Measurements from ENCODE around the gene ZNF785.
"Not testable (repeated sequence)": the region's sequence is repeated elsewhere in the genome, so short reads cannot be mapped to it uniquely, and the experiment has no call there.

ZNF785 gene

GRCh38 chr16:30565526-30565925, 20.0 kb downstream of the ZNF785 start:
- DNase-seq (ENCODE audit: low spot score): peak; percentile 22

GRCh38 chr16:30562021-30562420, 23.5 kb downstream of the ZNF785 start:
- no peak for DNase-seq (ENCODE audit: low spot score)

GRCh38 chr16:30561089-30561816, 24.2 kb downstream of the ZNF785 start:
- no peak for DNase-seq (ENCODE audit: low spot score)

- no peak for DNase-seq (ENCODE audit: low spot score)
Observed at GRCh38 chr16:30559690-30560089, 25.8 kb downstream of the ZNF785 start.

GRCh38 chr16:30558789-30559377, 26.6 kb downstream of the ZNF785 start:
- DNase-seq (ENCODE audit: low spot score): no peak

- peak; percentile 98 for DNase-seq (ENCODE audit: low spot score)
Observed at GRCh38 chr16:30557957-30558788, 27.3 kb downstream of the ZNF785 start, which contains the start of gene ZNF764. Gene ZNF764, minus strand, starts transcription at chr16:30558374. Its CDS starts 192 bp downstream, at chr16:30558182.

GRCh38 chr16:30557707-30557956, 27.9 kb downstream of the ZNF785 start:
- DNase-seq (ENCODE audit: low spot score): peak; percentile 12

GRCh38 chr16:30556125-30556473, 29.4 kb downstream of the ZNF785 start:
- no peak for DNase-seq (ENCODE audit: low spot score)

GRCh38 chr16:30555315-30556124, 30.0 kb downstream of the ZNF785 start:
- no peak for DNase-seq (ENCODE audit: low spot score)

GRCh38 chr16:30554557-30555314, 30.8 kb downstream of the ZNF785 start:
- no peak for DNase-seq (ENCODE audit: low spot score)

- no peak for DNase-seq (ENCODE audit: low spot score)
Observed at GRCh38 chr16:30553393-30553899, 32.1 kb downstream of the ZNF785 start.

GRCh38 chr16:30552956-30553355, 32.5 kb downstream of the ZNF785 start:
- no peak for DNase-seq (ENCODE audit: low spot score)

- DNase-seq (ENCODE audit: low spot score): no peak
Observed at GRCh38 chr16:30551781-30552180, 33.7 kb downstream of the ZNF785 start.

- DNase-seq (ENCODE audit: low spot score): no peak
Observed at GRCh38 chr16:30548416-30549253, 36.9 kb downstream of the ZNF785 start.

GRCh38 chr16:30546115-30546514, 39.4 kb downstream of the ZNF785 start:
- no peak for DNase-seq (ENCODE audit: low spot score)

- DNase-seq (ENCODE audit: low spot score): no peak
Observed at GRCh38 chr16:30543067-30543466, 42.4 kb downstream of the ZNF785 start.

- DNase-seq (ENCODE audit: low spot score): no peak
Observed at GRCh38 chr16:30541502-30542329, 43.8 kb downstream of the ZNF785 start.

GRCh38 chr16:30540916-30541464, 44.5 kb downstream of the ZNF785 start:
- not testable (repeated sequence) for DNase-seq (ENCODE audit: low spot score)

GRCh38 chr16:30539986-30540526, 45.4 kb downstream of the ZNF785 start:
- DNase-seq (ENCODE audit: low spot score): not testable (repeated sequence)
